HepG2 (cell line): ENCODE data around the gene UXS1. TPM values are rescaled to one million over a fixed set of nuclear protein-coding genes. Genes with fewer than 3 reads are reported as not detected.

Experiments used
- MLLT10 ChIP-seq: sonication (generic); formaldehyde crosslinking; IDR thresholded peaks from 2 replicates; pipeline ENCODE4 v1.4.0; 2020; ENCODE audit warnings: missing genetic modification reagents
- ZNF138 ChIP-seq: sonication (generic); formaldehyde crosslinking; IDR thresholded peaks from 2 replicates; pipeline ENCODE4 v1.5.0; 2020; ENCODE audit warnings: mild to moderate bottlenecking, low read depth, missing genetic modification reagents
- polyA plus RNA-seq, 8 experiments: library from polyadenylated mRNA; depleted of rRNA in 3 of 8; stranded (reverse) in 7 of 8; unstranded in 1 of 8; fragments of >200 nt; fragmentation: Illumina TruSeq in 4 of 8; extraction: Trizol in 4 of 8; gene quantifications; 2 replicates each; pipeline versions ENCODE4 v1.2.1 to v1.2.3, GENCODE V29; 2011 to 2016; ENCODE audit warnings: low read depth in 4 of 8, missing spikeins in 1 of 8, mixed read lengths in 1 of 8; ENCODE audit not compliant: insufficient read depth in 1 of 8
- total RNA-seq, 5 experiments: library from RNA; depleted of rRNA; stranded (reverse); fragments of >200 nt; fragmentation: Illumina TruSeq; extraction: Trizol; gene quantifications; 2 replicates each; pipeline ENCODE4 v1.2.3, GENCODE V29; 2016; ENCODE audit warnings: low read depth in 1 of 5
- TF ChIP-seq, protein P1 (sequence below), 2 experiments: fragments of 450-650 bp in 1 of 2; sonication (generic) in 1 of 2; formaldehyde crosslinking in 1 of 2; IDR thresholded peaks; 2 replicates each; pipeline versions ENCODE4 v1.6.1 to v1.8.0; 2016 to 2022; ENCODE audit warnings: antibody characterized with exemption in 1 of 2, mild to moderate bottlenecking in 1 of 2, missing genetic modification reagents in 1 of 2
- TF ChIP-seq, protein P2 (sequence below): sonication (generic); formaldehyde crosslinking; IDR thresholded peaks from 2 replicates; pipeline ENCODE4 v1.4.0; 2020; ENCODE audit warnings: missing genetic modification reagents, borderline replicate concordance

UXS1 gene
- total and polyA plus RNA-seq, 2 of the 13 experiments (the other 11 are each of a cell fraction or from before 2014, with no cell fraction given) = 53.3 to 110 TPM

DNA sequence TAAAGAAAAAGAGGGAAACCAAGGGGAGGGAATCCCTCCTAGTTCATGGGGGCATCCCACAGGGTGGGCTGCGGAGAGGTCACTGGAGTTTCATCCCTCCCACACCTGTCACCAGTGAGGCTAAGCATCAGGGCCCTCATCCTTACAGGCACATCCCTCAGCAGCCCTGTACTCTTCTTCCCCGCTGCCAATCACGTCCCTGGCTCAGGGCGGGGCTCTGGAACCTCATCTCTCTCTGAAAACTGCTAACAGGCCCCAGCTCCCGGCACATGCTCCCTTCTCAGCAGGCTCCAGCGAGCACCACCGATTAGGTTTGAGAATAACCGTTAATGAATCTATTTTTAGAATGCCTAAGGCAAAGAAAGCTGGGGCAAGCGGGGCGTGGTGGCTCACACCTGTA is 13.0 kb downstream of the UXS1 start (continued):
- TF ChIP-seq, protein P1, sequence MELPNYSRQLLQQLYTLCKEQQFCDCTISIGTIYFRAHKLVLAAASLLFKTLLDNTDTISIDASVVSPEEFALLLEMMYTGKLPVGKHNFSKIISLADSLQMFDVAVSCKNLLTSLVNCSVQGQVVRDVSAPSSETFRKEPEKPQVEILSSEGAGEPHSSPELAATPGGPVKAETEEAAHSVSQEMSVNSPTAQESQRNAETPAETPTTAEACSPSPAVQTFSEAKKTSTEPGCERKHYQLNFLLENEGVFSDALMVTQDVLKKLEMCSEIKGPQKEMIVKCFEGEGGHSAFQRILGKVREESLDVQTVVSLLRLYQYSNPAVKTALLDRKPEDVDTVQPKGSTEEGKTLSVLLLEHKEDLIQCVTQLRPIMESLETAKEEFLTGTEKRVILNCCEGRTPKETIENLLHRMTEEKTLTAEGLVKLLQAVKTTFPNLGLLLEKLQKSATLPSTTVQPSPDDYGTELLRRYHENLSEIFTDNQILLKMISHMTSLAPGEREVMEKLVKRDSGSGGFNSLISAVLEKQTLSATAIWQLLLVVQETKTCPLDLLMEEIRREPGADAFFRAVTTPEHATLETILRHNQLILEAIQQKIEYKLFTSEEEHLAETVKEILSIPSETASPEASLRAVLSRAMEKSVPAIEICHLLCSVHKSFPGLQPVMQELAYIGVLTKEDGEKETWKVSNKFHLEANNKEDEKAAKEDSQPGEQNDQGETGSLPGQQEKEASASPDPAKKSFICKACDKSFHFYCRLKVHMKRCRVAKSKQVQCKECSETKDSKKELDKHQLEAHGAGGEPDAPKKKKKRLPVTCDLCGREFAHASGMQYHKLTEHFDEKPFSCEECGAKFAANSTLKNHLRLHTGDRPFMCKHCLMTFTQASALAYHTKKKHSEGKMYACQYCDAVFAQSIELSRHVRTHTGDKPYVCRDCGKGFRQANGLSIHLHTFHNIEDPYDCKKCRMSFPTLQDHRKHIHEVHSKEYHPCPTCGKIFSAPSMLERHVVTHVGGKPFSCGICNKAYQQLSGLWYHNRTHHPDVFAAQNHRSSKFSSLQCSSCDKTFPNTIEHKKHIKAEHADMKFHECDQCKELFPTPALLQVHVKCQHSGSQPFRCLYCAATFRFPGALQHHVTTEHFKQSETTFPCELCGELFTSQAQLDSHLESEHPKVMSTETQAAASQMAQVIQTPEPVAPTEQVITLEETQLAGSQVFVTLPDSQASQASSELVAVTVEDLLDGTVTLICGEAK (IDR thresholded peaks at IDR 0.05) = no peak
- TF ChIP-seq, protein P1 (CRISPR knock-in tag; IDR thresholded peaks at IDR 0.05) = 0 out of 2 replicates have a peak, but pooled peaks have one; percentile 20
- TF ChIP-seq MLLT10 (CRISPR knock-in tag) = no peak
- TF ChIP-seq, protein P2, sequence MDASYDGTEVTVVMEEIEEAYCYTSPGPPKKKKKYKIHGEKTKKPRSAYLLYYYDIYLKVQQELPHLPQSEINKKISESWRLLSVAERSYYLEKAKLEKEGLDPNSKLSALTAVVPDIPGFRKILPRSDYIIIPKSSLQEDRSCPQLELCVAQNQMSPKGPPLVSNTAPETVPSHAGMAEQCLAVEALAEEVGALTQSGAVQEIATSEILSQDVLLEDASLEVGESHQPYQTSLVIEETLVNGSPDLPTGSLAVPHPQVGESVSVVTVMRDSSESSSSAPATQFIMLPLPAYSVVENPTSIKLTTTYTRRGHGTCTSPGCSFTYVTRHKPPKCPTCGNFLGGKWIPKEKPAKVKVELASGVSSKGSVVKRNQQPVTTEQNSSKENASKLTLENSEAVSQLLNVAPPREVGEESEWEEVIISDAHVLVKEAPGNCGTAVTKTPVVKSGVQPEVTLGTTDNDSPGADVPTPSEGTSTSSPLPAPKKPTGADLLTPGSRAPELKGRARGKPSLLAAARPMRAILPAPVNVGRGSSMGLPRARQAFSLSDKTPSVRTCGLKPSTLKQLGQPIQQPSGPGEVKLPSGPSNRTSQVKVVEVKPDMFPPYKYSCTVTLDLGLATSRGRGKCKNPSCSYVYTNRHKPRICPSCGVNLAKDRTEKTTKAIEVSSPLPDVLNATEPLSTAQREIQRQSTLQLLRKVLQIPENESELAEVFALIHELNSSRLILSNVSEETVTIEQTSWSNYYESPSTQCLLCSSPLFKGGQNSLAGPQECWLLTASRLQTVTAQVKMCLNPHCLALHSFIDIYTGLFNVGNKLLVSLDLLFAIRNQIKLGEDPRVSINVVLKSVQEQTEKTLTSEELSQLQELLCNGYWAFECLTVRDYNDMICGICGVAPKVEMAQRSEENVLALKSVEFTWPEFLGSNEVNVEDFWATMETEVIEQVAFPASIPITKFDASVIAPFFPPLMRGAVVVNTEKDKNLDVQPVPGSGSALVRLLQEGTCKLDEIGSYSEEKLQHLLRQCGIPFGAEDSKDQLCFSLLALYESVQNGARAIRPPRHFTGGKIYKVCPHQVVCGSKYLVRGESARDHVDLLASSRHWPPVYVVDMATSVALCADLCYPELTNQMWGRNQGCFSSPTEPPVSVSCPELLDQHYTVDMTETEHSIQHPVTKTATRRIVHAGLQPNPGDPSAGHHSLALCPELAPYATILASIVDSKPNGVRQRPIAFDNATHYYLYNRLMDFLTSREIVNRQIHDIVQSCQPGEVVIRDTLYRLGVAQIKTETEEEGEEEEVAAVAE (CRISPR knock-in tag) = no peak
- TF ChIP-seq ZNF138 (CRISPR knock-in tag) = 0 out of 2 replicates have a peak, but pooled peaks have one; percentile 38
